GM12878 (cell line): ENCODE results near the gene YIF1A.

ENCODE experiments used
- EGR1 ChIP-seq, 2 experiments: IDR thresholded peaks; 1 replicate in 1 of 2; 2 replicates in 1 of 2; pipeline ENCODE4 v1.6.1; 2011 to 2012; ENCODE audit warnings: low read depth in 2 of 2, low read length in 2 of 2, borderline replicate concordance in 1 of 2, mild to moderate bottlenecking in 1 of 2, moderate library complexity in 1 of 2
- PAX5 ChIP-seq: IDR thresholded peaks from 2 replicates; pipeline ENCODE4 v1.6.1; 2011; ENCODE audit warnings: low read depth, low read length, borderline replicate concordance
- TF ChIP-seq, protein P1 (sequence below), 3 experiments: IDR thresholded peaks in 2 of 3; conservative IDR thresholded peaks in 1 of 3; 2 replicates each; pipeline ENCODE4 v1.5.1; 2011; ENCODE audit warnings: low read depth in 3 of 3, low read length in 3 of 3, mild to moderate bottlenecking in 3 of 3, control low read depth in 2 of 3, moderate library complexity in 2 of 3, inconsistent platforms in 1 of 3, mixed read lengths in 1 of 3; ENCODE audit not compliant: control insufficient read depth in 2 of 3, insufficient read depth in 1 of 3; ENCODE audit errors: extremely low read depth in 1 of 3
- TF ChIP-seq, protein P2 (sequence below): IDR thresholded peaks from 2 replicates; pipeline ENCODE4 v1.6.1; 2012; ENCODE audit warnings: low read depth, low read length, improper control_type of control experiment
- TF ChIP-seq, protein P3 (sequence below): IDR thresholded peaks from 2 replicates; pipeline ENCODE4 v1.6.1; 2011; ENCODE audit warnings: low read depth, low read length, improper control_type of control experiment, borderline replicate concordance

DNA sequence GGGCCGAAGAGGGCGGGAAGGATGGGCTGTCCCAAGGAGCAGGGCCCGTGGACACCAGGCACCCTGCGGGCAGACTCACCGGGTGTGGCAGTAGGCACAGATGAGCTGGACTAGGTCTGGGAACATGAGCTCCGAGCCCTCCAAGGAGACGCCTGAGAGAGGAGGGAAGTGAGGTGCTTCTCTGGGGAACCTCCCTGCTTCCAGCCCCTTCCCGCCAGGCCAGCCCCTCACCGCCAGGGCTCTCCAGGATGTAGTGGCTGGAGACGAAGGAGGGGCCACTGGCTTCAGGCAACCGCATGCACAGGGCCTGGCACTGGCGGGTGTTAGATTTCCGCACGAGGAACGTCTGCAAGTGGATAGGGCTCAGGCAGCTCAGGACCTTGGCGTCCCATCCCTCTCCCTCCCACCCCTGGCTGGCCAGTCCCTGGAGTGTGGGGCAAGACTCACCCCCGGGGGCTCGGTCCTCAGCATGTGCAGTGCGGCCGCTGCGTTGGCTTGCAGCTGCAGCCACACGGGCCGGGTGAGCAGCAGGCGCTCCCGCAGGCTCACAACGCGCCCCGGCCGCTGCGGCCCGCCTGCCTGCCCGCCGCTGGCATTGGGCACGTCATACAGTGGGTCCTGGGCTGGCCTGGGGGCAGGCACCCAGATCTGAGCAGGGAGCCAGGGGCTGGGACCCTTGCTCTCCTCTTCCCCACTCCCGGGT is 46.7 kb upstream of the YIF1A start:
- TF ChIP-seq, protein P1, sequence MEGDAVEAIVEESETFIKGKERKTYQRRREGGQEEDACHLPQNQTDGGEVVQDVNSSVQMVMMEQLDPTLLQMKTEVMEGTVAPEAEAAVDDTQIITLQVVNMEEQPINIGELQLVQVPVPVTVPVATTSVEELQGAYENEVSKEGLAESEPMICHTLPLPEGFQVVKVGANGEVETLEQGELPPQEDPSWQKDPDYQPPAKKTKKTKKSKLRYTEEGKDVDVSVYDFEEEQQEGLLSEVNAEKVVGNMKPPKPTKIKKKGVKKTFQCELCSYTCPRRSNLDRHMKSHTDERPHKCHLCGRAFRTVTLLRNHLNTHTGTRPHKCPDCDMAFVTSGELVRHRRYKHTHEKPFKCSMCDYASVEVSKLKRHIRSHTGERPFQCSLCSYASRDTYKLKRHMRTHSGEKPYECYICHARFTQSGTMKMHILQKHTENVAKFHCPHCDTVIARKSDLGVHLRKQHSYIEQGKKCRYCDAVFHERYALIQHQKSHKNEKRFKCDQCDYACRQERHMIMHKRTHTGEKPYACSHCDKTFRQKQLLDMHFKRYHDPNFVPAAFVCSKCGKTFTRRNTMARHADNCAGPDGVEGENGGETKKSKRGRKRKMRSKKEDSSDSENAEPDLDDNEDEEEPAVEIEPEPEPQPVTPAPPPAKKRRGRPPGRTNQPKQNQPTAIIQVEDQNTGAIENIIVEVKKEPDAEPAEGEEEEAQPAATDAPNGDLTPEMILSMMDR (IDR thresholded peaks at IDR 0.05 in 2 of 3, conservative IDR thresholded peaks at IDR 0.05 in 1 of 3; ENCODE audit: control insufficient read depth in 2 of 3, extremely low read depth in 1 of 3, insufficient read depth in 1 of 3, low read depth in 3 of 3, low read length in 3 of 3), result no peak
- TF ChIP-seq, protein P2, sequence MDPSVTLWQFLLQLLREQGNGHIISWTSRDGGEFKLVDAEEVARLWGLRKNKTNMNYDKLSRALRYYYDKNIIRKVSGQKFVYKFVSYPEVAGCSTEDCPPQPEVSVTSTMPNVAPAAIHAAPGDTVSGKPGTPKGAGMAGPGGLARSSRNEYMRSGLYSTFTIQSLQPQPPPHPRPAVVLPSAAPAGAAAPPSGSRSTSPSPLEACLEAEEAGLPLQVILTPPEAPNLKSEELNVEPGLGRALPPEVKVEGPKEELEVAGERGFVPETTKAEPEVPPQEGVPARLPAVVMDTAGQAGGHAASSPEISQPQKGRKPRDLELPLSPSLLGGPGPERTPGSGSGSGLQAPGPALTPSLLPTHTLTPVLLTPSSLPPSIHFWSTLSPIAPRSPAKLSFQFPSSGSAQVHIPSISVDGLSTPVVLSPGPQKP, result no peak
- TF ChIP-seq EGR1 (IDR thresholded peaks at IDR 0.05; ENCODE audit: borderline replicate concordance in 1 of 2, low read depth in 2 of 2, low read length in 2 of 2) (no peak), PAX5 (no peak)
- TF ChIP-seq, protein P3, sequence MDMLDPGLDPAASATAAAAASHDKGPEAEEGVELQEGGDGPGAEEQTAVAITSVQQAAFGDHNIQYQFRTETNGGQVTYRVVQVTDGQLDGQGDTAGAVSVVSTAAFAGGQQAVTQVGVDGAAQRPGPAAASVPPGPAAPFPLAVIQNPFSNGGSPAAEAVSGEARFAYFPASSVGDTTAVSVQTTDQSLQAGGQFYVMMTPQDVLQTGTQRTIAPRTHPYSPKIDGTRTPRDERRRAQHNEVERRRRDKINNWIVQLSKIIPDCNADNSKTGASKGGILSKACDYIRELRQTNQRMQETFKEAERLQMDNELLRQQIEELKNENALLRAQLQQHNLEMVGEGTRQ, result no peak
